OCI-LY3 (cell line): ENCODE results near the gene SFXN4.

Source experiments
- H2AFZ ChIP-seq: fragments of 200-600, 300-600 bp; shearing (Covaris generic); 2 replicates; pipeline ENCODE4 v1.6.0; 2014; ENCODE audit warnings: antibody characterized with exemption, low read depth, low read length
- H3K27ac ChIP-seq: fragments of 200-600, 300-600 bp; sonication (generic); 2 replicates; pipeline ENCODE4 v1.5.1; 2014; ENCODE audit warnings: mild to moderate bottlenecking, low read length, moderate library complexity, mixed read lengths
- H3K27me3 ChIP-seq: fragments of 200-600, 300-600 bp; sonication (generic); 2 replicates; pipeline ENCODE4 v1.6.1; 2014; ENCODE audit warnings: low read depth, low read length, mixed read lengths
- H3K36me3 ChIP-seq: fragments of 200-600, 300-600 bp; sonication (generic); replicated peaks from 2 replicates; pipeline ENCODE3; 2014; ENCODE audit warnings: low read depth, low read length, mixed read lengths
- H3K4me1 ChIP-seq: fragments of 300-600, 200-600 bp; sonication (generic); 2 replicates; pipeline ENCODE4 v1.6.1; 2014; ENCODE audit warnings: low read length, mixed read lengths
- H3K4me2 ChIP-seq: fragments of 200-600, 300-600 bp; sonication (generic); 2 replicates; pipeline ENCODE4 v1.6.1; 2014; ENCODE audit warnings: low read length, mixed read lengths
- H3K4me3 ChIP-seq: fragments of 300-600, 200-600 bp; sonication (generic); 2 replicates; pipeline ENCODE4 v1.5.1; 2014; ENCODE audit warnings: antibody characterized with exemption, mild to moderate bottlenecking, low read length, moderate library complexity
- H3K79me2 ChIP-seq: fragments of 300-600, 200-600 bp; shearing (Covaris generic); 2 replicates; pipeline ENCODE4 v1.6.1; 2014; ENCODE audit warnings: mild to moderate bottlenecking, low read length, mixed read lengths
- H3K9ac ChIP-seq: fragments of 300-600, 200-600 bp; shearing (Covaris generic); 2 replicates; pipeline ENCODE4 v1.6.0; 2014; ENCODE audit warnings: mild to moderate bottlenecking, low read length, moderate library complexity
- H3K9me3 ChIP-seq: fragments of 200-600, 300-600 bp; shearing (Covaris generic); 2 replicates; pipeline ENCODE4 v1.6.1; 2014; ENCODE audit warnings: low read length, mixed read lengths; ENCODE audit not compliant: insufficient read depth
- H4K20me1 ChIP-seq: fragments of 200-600, 300-600 bp; sonication (generic); 2 replicates; pipeline ENCODE4 v1.6.1; 2016; ENCODE audit warnings: low read length, mixed read lengths; ENCODE audit not compliant: insufficient read depth
- CTCF ChIP-seq: fragments of 200-600, 300-600 bp; sonication (generic); IDR thresholded peaks from 2 replicates; pipeline ENCODE4 v1.5.1; 2014; ENCODE audit warnings: antibody characterized with exemption, low read length, low read depth
- EZH2phosphoT487 ChIP-seq: fragments of 200-600 bp; shearing (Covaris generic); IDR thresholded peaks from 2 replicates; pipeline ENCODE4 v1.6.1; 2018; ENCODE audit warnings: antibody characterized with exemption, mixed run types, low read depth

The SFXN4 gene

GRCh38 chr10:119136084-119136483 is 29.4 kb downstream of the SFXN4 start:
- Histone ChIP-seq H3K9ac (no peak overlapping the region), H3K4me1 (peaks cover 7% of the 10 kb centered on the region), H3K36me3 (no peaks in the 10 kb centered on the region), H3K79me2 (no peaks in the 10 kb centered on the region), H3K4me3 (no peak overlapping the region), H3K4me2 (no peak overlapping the region), H4K20me1 (no peaks in the 10 kb centered on the region), H3K9me3 (no peaks in the 10 kb centered on the region), H3K27ac (no peak overlapping the region), H3K27me3 (no peaks in the 10 kb centered on the region), H2AFZ (no peak overlapping the region)
- no peak for TF ChIP-seq CTCF
- no peak for TF ChIP-seq EZH2phosphoT487

- no peaks in the 10 kb centered on the region for H3K9me3 ChIP-seq
- no peak overlapping the region for H3K27ac ChIP-seq
- no peak overlapping the region for H3K4me2 ChIP-seq
- H2AFZ ChIP-seq, result no peak overlapping the region
- TF ChIP-seq EZH2phosphoT487 (no peak), CTCF (no peak)
- H3K27me3 ChIP-seq, result no peaks in the 10 kb centered on the region
- H3K9ac ChIP-seq, result no peak overlapping the region
- peaks cover 11% of the 10 kb centered on the region for H3K4me1 ChIP-seq
- H3K36me3 ChIP-seq, result peaks cover 4% of the 10 kb centered on the region
- H3K79me2 ChIP-seq, result no peaks in the 10 kb centered on the region
- H4K20me1 ChIP-seq, result no peaks in the 10 kb centered on the region
- H3K4me3 ChIP-seq, result no peak overlapping the region
Measured at GRCh38 chr10:119135513-119135881, 30.0 kb downstream of the SFXN4 start.

GRCh38 chr10:119133949-119134348 is 31.6 kb downstream of the SFXN4 start:
- H3K9ac ChIP-seq, result no peak overlapping the region
- H2AFZ ChIP-seq, result no peak overlapping the region
- H3K36me3 ChIP-seq, result peaks cover 5% of the 10 kb centered on the region
- no peak overlapping the region for H3K27ac ChIP-seq
- no peak for TF ChIP-seq EZH2phosphoT487
- no peak for TF ChIP-seq CTCF
- H3K4me3 ChIP-seq, result no peak overlapping the region
- H3K27me3 ChIP-seq, result no peaks in the 10 kb centered on the region
- H3K4me2 ChIP-seq, result no peak overlapping the region
- no peaks in the 10 kb centered on the region for H3K9me3 ChIP-seq
- peaks cover 11% of the 10 kb centered on the region for H3K4me1 ChIP-seq
- H3K79me2 ChIP-seq, result no peaks in the 10 kb centered on the region
- no peaks in the 10 kb centered on the region for H4K20me1 ChIP-seq

- H3K4me1 ChIP-seq, result peaks cover 11% of the 10 kb centered on the region
- no peaks in the 10 kb centered on the region for H3K79me2 ChIP-seq
- no peak overlapping the region for H3K9ac ChIP-seq
- H3K4me2 ChIP-seq, result no peak overlapping the region
- H3K4me3 ChIP-seq, result no peak overlapping the region
- H3K36me3 ChIP-seq, result peaks cover 5% of the 10 kb centered on the region
- no peak overlapping the region for H3K27ac ChIP-seq
- no peak for TF ChIP-seq EZH2phosphoT487
- no peak for TF ChIP-seq CTCF
- no peaks in the 10 kb centered on the region for H4K20me1 ChIP-seq
- no peaks in the 10 kb centered on the region for H3K27me3 ChIP-seq
- no peak overlapping the region for H2AFZ ChIP-seq
- no peaks in the 10 kb centered on the region for H3K9me3 ChIP-seq
Measured at GRCh38 chr10:119132521-119133345, 32.8 kb downstream of the SFXN4 start.
